Measurements from ENCODE around the gene ZNF516.

Gene ZNF516

DNA sequence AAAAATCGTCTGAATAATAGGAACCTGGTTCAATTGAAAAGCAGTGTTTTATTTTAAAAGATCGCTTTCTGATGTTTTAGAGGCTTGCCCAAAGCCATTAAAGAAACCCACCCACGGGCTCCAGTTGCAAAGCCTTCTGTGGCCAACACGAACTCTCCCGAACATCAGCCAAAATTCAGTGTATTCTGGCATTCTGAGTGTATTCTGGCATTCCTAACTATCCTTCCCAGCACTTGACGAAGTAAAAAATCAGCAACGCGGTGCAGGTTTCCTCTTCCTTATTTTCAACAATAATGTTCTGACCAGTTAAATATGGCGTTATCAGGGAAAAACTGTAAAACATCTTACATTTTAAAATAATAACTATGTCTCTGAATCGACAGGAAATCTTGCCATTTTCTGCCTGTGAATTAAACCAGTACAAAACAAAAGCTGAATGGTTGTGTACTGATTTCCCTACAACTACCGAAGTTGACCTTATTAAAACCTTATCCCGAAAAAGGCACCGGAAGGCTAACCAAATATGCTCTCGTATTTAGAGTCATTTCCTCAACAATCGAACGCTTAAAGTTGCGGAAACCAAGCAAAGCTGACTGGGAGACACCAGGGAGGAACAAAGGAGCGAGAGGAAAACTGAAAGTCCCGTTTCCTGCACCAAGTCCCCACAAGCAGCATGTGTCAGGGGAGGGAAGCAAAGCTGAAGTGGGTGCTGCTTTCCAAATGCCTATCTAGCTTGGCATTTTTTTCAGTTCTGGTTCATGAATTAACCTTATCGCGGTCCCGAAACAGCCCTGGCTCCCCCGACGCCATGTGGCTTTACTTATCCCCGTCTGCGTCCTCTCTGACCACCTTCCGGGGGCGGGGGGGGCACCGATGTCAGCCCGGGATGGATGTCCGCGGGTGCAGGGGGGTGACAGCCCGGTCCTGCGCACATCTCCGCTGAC lies 44.3 kb downstream of the ZNF516 start:
- peak; percentile 49 for DNase-seq
- TF ChIP-seq, protein P1, sequence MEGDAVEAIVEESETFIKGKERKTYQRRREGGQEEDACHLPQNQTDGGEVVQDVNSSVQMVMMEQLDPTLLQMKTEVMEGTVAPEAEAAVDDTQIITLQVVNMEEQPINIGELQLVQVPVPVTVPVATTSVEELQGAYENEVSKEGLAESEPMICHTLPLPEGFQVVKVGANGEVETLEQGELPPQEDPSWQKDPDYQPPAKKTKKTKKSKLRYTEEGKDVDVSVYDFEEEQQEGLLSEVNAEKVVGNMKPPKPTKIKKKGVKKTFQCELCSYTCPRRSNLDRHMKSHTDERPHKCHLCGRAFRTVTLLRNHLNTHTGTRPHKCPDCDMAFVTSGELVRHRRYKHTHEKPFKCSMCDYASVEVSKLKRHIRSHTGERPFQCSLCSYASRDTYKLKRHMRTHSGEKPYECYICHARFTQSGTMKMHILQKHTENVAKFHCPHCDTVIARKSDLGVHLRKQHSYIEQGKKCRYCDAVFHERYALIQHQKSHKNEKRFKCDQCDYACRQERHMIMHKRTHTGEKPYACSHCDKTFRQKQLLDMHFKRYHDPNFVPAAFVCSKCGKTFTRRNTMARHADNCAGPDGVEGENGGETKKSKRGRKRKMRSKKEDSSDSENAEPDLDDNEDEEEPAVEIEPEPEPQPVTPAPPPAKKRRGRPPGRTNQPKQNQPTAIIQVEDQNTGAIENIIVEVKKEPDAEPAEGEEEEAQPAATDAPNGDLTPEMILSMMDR (IDR thresholded peaks at IDR 0.05; ENCODE audit: low read depth, low read length, missing control alignments): no peak
- Histone ChIP-seq H3K4me3 (ENCODE audit: low read depth, low read length) (peak overlapping the region; percentile 59), H3K36me3 (replicated peaks) (no peaks in the 10 kb centered on the region), H3K27ac (peak overlapping the region; percentile 87), H3K27me3 (replicated peaks) (no peaks in the 10 kb centered on the region)
- in situ Hi-C loops (cut with HindIII; ENCODE audit: low pct_ligation_motif_present, low sequenced_read_pairs): no loop called here

DNA sequence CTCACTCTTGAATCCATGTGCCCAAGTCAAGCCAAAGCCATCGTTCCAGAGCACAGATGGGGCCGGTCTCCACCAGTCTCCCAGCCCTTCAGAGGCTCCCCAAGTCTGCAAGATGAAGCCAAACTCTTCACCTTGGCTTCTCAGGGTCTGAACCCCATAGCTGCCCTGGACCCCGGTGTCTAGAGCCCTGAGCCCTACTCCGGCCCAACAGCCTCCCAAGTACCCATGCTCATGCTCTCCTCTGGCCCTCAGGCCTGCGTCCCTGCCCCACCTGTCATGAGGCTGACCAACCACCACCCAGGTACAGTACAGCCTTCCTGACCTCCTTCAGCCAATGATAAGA lies 46.0 kb downstream of the ZNF516 start:
- no peak overlapping the region for H3K4me3 ChIP-seq (ENCODE audit: low read depth, low read length)
- no peak overlapping the region for H3K27ac ChIP-seq
- no peaks in the 10 kb centered on the region for H3K27me3 ChIP-seq (replicated peaks)
- in situ Hi-C loops (cut with HindIII; ENCODE audit: low pct_ligation_motif_present, low sequenced_read_pairs): no loop called here
- no peaks in the 10 kb centered on the region for H3K36me3 ChIP-seq (replicated peaks)
- DNase-seq: no peak
- TF ChIP-seq, protein P1 (IDR thresholded peaks at IDR 0.05; ENCODE audit: low read depth, low read length, missing control alignments): no peak

DNA sequence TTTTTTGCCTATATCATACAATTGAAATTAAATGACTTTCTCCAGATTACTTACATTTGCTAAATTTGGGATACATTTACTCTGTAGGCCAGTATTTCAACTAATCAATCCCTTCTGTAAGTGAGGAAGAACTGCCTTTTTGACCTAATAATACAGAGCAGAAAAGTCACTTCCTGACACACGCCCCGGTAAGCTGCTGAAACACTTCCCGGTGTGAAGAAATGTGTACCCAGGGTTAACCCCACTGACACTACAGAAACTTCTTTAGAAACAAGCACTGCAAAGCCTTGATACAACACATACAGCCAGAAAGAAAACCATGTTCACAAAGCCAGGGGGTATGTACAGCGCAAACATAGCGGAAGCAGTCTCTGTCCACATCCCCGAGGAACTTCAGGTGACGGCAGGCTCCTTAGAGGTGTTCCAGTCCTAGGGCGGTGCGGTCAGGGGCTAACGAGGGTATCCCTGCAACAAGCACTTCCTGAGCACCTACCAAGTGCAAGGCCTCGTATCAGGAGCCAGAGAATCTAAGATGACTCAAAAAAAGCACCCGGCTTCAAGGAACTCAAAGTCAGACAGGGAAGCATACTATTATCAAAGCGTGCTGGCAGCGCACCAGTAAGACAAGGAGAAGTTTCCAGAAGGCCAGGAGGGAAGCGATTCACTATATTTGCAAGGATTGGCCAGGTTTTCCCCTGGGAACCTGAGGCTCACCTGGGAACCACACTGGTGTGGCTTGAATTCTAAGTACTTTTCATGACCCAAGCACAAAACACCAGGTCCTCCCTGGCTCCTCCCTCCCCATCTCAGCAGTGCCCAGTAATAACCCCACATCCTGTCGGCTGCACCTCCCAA lies 46.6 kb downstream of the ZNF516 start:
- in situ Hi-C loops (cut with HindIII; ENCODE audit: low pct_ligation_motif_present, low sequenced_read_pairs): no loop called here
- Histone ChIP-seq H3K27ac (no peak overlapping the region), H3K4me3 (ENCODE audit: low read depth, low read length) (no peak overlapping the region), H3K36me3 (replicated peaks) (no peaks in the 10 kb centered on the region), H3K27me3 (replicated peaks) (no peaks in the 10 kb centered on the region)
- TF ChIP-seq, protein P1 (IDR thresholded peaks at IDR 0.05; ENCODE audit: low read depth, low read length, missing control alignments): no peak
- no peak for DNase-seq

DNA sequence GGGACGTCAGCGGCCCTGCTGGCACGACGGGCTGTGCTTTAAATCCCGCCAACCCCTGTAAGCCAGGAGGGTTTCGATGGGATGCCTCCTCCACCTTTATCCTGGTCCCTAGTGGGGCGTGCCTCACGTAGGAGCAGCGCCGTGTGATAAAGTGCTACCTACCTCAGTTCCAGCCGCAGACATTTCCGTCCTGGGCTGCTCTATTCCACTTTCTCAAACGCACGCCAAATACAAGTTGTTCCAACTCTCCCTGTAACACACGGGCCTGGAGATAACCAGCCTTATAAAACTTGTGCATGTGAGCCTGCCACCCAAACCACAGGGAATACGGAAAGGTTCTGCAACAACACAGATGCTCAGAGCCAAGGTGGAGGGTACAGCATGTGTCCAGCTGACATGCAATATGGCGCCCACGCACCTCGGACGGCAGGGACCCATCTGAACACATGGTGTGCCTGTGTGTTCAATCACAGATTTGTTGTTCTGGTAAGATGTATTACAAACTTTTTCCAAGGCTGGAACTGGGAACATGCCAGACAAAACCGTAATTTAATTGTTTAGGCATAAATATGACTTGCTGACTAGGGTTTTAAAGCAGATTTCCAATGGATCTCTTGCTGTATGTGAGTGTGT lies 47.7 kb downstream of the ZNF516 start:
- H3K4me3 ChIP-seq (ENCODE audit: low read depth, low read length): no peak overlapping the region
- in situ Hi-C loops (cut with HindIII; ENCODE audit: low pct_ligation_motif_present, low sequenced_read_pairs): no loop called here
- H3K27ac ChIP-seq: no peak overlapping the region

More for the DNA sequence above, 47.7 kb downstream of the ZNF516 start:
- TF ChIP-seq, protein P1 (IDR thresholded peaks at IDR 0.05; ENCODE audit: low read depth, low read length, missing control alignments): no peak
- no peaks in the 10 kb centered on the region for H3K27me3 ChIP-seq (replicated peaks)
- peaks cover 3% of the 10 kb centered on the region for H3K36me3 ChIP-seq (replicated peaks)
- no peak for DNase-seq
